Uterus (tissue), 2 donors: ENCODE measurements around the gene RIC8B.
A peak's percentile ranks its signal among the peaks of the same experiment; 100 is the strongest.

Experiments used
- CTCF ChIP-seq, 4 experiments: fragments of 200-600 bp in 2 of 4; fragments of 450-650 bp in 2 of 4; sonication (generic) in 2 of 4; IDR thresholded peaks; one replicate each; pipeline ENCODE4 v1.5.1; 2016 to 2019; ENCODE audit warnings: antibody characterized with exemption in 4 of 4, mild to moderate bottlenecking in 2 of 4, moderate library complexity in 1 of 4
- POLR2A ChIP-seq, 2 donors: fragments of 450-650 bp; IDR thresholded peaks; one replicate each; pipeline ENCODE4 v1.6.1; 2016; ENCODE audit warnings: antibody characterized with exemption in 2 of 2, mild to moderate bottlenecking in 1 of 2, moderate library complexity in 1 of 2

DNA sequence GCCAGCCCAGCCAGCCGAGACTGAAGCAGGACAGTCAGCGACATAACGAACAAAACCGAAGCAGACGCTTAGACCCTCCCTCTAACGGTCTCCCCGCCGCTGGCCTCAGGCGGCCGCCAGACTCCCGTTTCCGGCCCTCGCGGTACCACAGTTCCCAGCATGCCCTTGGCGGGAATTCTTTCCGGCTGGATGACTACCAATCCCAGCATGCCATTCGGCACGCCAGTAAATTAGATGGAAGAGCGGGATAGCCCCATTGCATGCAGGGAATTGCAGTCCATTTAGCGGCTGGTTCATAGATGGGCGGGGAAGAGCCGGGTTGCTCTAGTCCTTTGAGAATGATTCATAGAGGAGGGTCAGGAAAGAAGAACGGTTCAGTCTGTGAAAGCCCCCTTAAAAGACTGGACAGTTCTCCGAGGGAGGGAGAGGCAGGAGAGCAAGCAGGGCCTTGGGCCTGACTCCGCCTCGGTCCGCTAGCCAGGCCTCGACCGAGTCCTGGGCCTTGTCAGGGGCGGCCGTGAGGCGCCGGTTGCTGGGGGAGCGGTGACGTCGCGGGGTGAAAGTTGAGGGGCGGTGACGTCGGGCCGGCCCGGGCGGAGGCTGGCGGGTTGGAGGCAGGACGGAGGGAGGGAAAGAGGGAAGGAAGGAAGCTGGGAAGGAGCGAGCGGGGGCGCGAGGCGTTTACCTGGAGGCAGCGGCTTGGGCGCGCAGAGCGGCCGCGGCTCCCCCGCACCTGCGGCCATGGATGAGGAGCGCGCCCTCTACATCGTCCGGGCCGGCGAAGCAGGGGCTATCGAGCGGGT is at the start of gene RIC8B:
- peak in 2 of 4 experiments; percentile 13 to 40 for TF ChIP-seq CTCF (IDR thresholded peaks at IDR 0.05)
- peak; percentile 23 to 65 for TF ChIP-seq POLR2A (IDR thresholded peaks at IDR 0.05)
